Subcutaneous abdominal adipose tissue (tissue), 5 donors: ENCODE data around the gene BABAM2.
"Not testable (repeated sequence)": the region's sequence is repeated elsewhere in the genome, so short reads cannot be mapped to it uniquely, and the experiment has no call there.

Source experiments
- H3K27ac ChIP-seq: one replicate; pipeline ENCODE4 v1.7.0; 2013; ENCODE audit warnings: low read depth, mild to moderate bottlenecking, inconsistent platforms, low read length, moderate library complexity
- H3K27me3 ChIP-seq, 5 donors: one replicate each; pipeline ENCODE4 v1.7.0; 2013; ENCODE audit warnings: low read length in 5 of 5, inconsistent platforms in 1 of 5; ENCODE audit not compliant: control insufficient read depth in 5 of 5, insufficient read depth in 4 of 5
- H3K36me3 ChIP-seq, 5 donors: one replicate each; pipeline ENCODE4 v1.7.0; 2013; ENCODE audit warnings: low read length in 5 of 5; ENCODE audit not compliant: control insufficient read depth in 5 of 5, insufficient read depth in 5 of 5
- H3K4me1 ChIP-seq, 5 donors: one replicate each; pipeline ENCODE4 v1.7.0; 2013; ENCODE audit warnings: low read length in 5 of 5, mild to moderate bottlenecking in 3 of 5, moderate library complexity in 1 of 5; ENCODE audit not compliant: control insufficient read depth in 5 of 5, insufficient read depth in 5 of 5
- H3K4me3 ChIP-seq, 5 donors: one replicate each; pipeline ENCODE4 v1.7.0; 2013; ENCODE audit warnings: low read length in 5 of 5, low read depth in 1 of 5
- H3K9ac ChIP-seq, 5 donors: one replicate each; pipeline ENCODE4 v1.7.0; 2013; ENCODE audit warnings: low read length in 5 of 5, mild to moderate bottlenecking in 4 of 5, moderate library complexity in 3 of 5
- H3K9me3 ChIP-seq, 5 donors: one replicate each; pipeline ENCODE4 v1.7.0; 2013; ENCODE audit warnings: low read length in 5 of 5; ENCODE audit not compliant: control insufficient read depth in 5 of 5
- donor health status: healthy.
- donor health status: healthy.
- donor health status: healthy.
- donor health status: healthy.
- donor health status: healthy.

Gene BABAM2

GRCh38 chr2:27856956-27857355 is 33.6 kb upstream of the BABAM2 start:
- H3K36me3 ChIP-seq: no peaks in the 10 kb centered on the region
- H3K4me1 ChIP-seq: no peaks in the 10 kb centered on the region
- no peak overlapping the region for H3K4me3 ChIP-seq
- no peak overlapping the region for H3K27ac ChIP-seq
- no peaks in the 10 kb centered on the region for H3K27me3 ChIP-seq
- H3K9ac ChIP-seq: no peak overlapping the region
- peaks cover 0 to 5% (median 0%) of the 10 kb centered on the region in 5 donors for H3K9me3 ChIP-seq

GRCh38 chr2:27857417-27858172 is 32.9 kb upstream of the BABAM2 start:
- no peak overlapping the region for H3K27ac ChIP-seq
- H3K9ac ChIP-seq: no peak overlapping the region
- H3K27me3 ChIP-seq: no peaks in the 10 kb centered on the region
- H3K9me3 ChIP-seq: peaks cover 0 to 5% (median 0%) of the 10 kb centered on the region in 5 donors
- H3K36me3 ChIP-seq: no peaks in the 10 kb centered on the region
- H3K4me3 ChIP-seq: no peak overlapping the region
- no peaks in the 10 kb centered on the region for H3K4me1 ChIP-seq

GRCh38 chr2:27860111-27860510 is 30.4 kb upstream of the BABAM2 start:
- Histone ChIP-seq H3K9me3 (peaks cover 0 to 5% (median 0%) of the 10 kb centered on the region in 5 donors), H3K36me3 (no peaks in the 10 kb centered on the region), H3K4me1 (no peaks in the 10 kb centered on the region), H3K27me3 (no peaks in the 10 kb centered on the region), H3K9ac (no peak overlapping the region), H3K27ac (no peak overlapping the region), H3K4me3 (no peak overlapping the region)

GRCh38 chr2:27863146-27863545 is 27.4 kb upstream of the BABAM2 start:
- H3K27me3 ChIP-seq: no peaks in the 10 kb centered on the region
- no peak overlapping the region for H3K4me3 ChIP-seq
- H3K9me3 ChIP-seq: peaks cover 0 to 1% (median 0%) of the 10 kb centered on the region in 5 donors
- no peaks in the 10 kb centered on the region for H3K4me1 ChIP-seq
- H3K36me3 ChIP-seq: no peaks in the 10 kb centered on the region
- H3K9ac ChIP-seq: no peak overlapping the region
- no peak overlapping the region for H3K27ac ChIP-seq

- H3K36me3 ChIP-seq, H3K4me1 ChIP-seq, H3K9ac ChIP-seq, H3K27ac ChIP-seq, H3K4me3 ChIP-seq, H3K27me3 ChIP-seq, H3K9me3 ChIP-seq: not testable (repeated sequence)
Observed at GRCh38 chr2:27863955-27864354, 26.6 kb upstream of the BABAM2 start.

- Histone ChIP-seq H3K4me3 (no peak overlapping the region), H3K27me3 (no peaks in the 10 kb centered on the region), H3K36me3 (peaks cover 0 to 5% (median 0%) of the 10 kb centered on the region in 5 donors), H3K9ac (no peak overlapping the region), H3K9me3 (no peaks in the 10 kb centered on the region), H3K4me1 (no peaks in the 10 kb centered on the region), H3K27ac (no peak overlapping the region)
Observed at GRCh38 chr2:27866237-27866636, 24.3 kb upstream of the BABAM2 start.

- Histone ChIP-seq H3K9me3 (no peaks in the 10 kb centered on the region), H3K27ac (no peak overlapping the region), H3K4me3 (no peak overlapping the region), H3K27me3 (no peaks in the 10 kb centered on the region), H3K4me1 (no peaks in the 10 kb centered on the region), H3K9ac (no peak overlapping the region), H3K36me3 (peaks cover 0 to 5% (median 0%) of the 10 kb centered on the region in 5 donors)
Observed at GRCh38 chr2:27869763-27870162, 20.8 kb upstream of the BABAM2 start.

GRCh38 chr2:27870724-27871123 is 19.8 kb upstream of the BABAM2 start:
- H3K9me3 ChIP-seq: peaks cover 0 to 3% (median 0%) of the 10 kb centered on the region in 5 donors
- H3K27ac ChIP-seq: no peak overlapping the region
- H3K4me1 ChIP-seq: no peaks in the 10 kb centered on the region
- peaks cover 0 to 5% (median 0%) of the 10 kb centered on the region in 5 donors for H3K36me3 ChIP-seq
- H3K9ac ChIP-seq: no peak overlapping the region
- H3K27me3 ChIP-seq: no peaks in the 10 kb centered on the region
- no peak overlapping the region for H3K4me3 ChIP-seq

- no peak overlapping the region for H3K4me3 ChIP-seq
- H3K9ac ChIP-seq: no peak overlapping the region
- H3K9me3 ChIP-seq: peaks cover 0 to 13% (median 8%) of the 10 kb centered on the region in 5 donors
- H3K4me1 ChIP-seq: no peaks in the 10 kb centered on the region
- H3K27me3 ChIP-seq: no peaks in the 10 kb centered on the region
- H3K36me3 ChIP-seq: peaks cover 0 to 5% (median 0%) of the 10 kb centered on the region in 5 donors
- no peak overlapping the region for H3K27ac ChIP-seq
Observed at GRCh38 chr2:27871802-27872201, 18.7 kb upstream of the BABAM2 start.

GRCh38 chr2:27873091-27873490 is 17.4 kb upstream of the BABAM2 start:
- H3K4me3 ChIP-seq: no peak overlapping the region
- no peaks in the 10 kb centered on the region for H3K4me1 ChIP-seq
- H3K27ac ChIP-seq: no peak overlapping the region
- no peaks in the 10 kb centered on the region for H3K27me3 ChIP-seq
- no peak overlapping the region for H3K9ac ChIP-seq
- H3K9me3 ChIP-seq: peaks cover 0 to 14% (median 10%) of the 10 kb centered on the region in 5 donors
- H3K36me3 ChIP-seq: peaks cover 0 to 5% (median 0%) of the 10 kb centered on the region in 5 donors
